ENCODE results near the gene HAPLN2.

DNA sequence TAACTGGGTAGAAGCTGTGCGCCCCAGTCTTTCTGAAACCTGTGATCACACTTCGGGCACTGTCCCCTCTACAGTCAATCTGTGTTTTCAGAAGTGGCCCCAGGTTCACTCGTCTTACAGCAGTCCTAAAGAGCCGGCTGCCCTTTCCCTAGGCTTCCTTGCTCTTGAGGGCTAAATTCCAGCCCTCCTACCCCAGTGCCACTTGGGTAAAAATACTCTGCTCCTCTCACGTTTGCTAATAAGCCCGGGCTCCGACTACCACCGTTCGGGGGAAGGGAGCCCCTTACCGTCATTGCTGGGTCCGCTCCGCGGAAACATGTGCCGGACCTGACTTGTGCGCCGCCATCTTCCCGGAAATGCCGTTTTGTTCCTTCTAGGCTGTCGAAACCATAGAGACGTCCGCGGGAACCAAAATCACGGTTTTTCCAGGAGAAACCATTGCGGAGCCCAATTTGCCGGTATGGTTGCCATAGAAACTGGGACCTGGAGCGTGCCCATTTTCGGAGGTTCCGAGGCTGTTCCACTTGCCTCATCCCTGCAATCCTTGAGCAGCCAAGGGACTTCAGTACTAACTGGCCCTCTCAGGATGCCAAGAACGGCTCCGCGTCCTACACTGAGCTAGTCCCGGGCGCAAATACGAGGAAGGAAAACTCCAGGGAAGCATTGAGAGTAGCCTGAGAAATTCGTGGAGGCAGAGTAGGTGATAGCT, 17.9 kb upstream of the HAPLN2 start, which contains the start of gene GPATCH4:
- peak in 1 of 2 donors; percentile 35 for TF ChIP-seq POLR2A (IDR thresholded peaks at IDR 0.05)
- TF ChIP-seq, protein P1, sequence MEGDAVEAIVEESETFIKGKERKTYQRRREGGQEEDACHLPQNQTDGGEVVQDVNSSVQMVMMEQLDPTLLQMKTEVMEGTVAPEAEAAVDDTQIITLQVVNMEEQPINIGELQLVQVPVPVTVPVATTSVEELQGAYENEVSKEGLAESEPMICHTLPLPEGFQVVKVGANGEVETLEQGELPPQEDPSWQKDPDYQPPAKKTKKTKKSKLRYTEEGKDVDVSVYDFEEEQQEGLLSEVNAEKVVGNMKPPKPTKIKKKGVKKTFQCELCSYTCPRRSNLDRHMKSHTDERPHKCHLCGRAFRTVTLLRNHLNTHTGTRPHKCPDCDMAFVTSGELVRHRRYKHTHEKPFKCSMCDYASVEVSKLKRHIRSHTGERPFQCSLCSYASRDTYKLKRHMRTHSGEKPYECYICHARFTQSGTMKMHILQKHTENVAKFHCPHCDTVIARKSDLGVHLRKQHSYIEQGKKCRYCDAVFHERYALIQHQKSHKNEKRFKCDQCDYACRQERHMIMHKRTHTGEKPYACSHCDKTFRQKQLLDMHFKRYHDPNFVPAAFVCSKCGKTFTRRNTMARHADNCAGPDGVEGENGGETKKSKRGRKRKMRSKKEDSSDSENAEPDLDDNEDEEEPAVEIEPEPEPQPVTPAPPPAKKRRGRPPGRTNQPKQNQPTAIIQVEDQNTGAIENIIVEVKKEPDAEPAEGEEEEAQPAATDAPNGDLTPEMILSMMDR (IDR thresholded peaks at IDR 0.05): no peak

Measured in thyroid gland (tissue), 4 donors.